T-helper 2 cell treated with Interferon-gamma antibody and Interleukin-4, amounts not matched to agents 5 μg/mL and 100 μg/mL, for 36 hours (primary cell): ENCODE data around the gene PTK7.
"Not testable (repeated sequence)": the region's sequence is repeated elsewhere in the genome, so short reads cannot be mapped to it uniquely, and the experiment has no call there.

Experiments used
- DNase-seq: peaks from one replicate; pipeline ENCODE4 v3.0.0; 2021; ENCODE audit warnings: low spot score
- H3K27ac Mint-ChIP-seq: one replicate; pipeline ENCODE4 v1.8.0; 2021; ENCODE audit warnings: mild to moderate bottlenecking, mixed read lengths
- H3K27me3 Mint-ChIP-seq: one replicate; pipeline ENCODE4 v1.8.0; 2021; ENCODE audit warnings: low read depth, mixed read lengths
- H3K36me3 Mint-ChIP-seq: one replicate; pipeline ENCODE4 v1.8.0; 2021; ENCODE audit warnings: low read depth, mixed read lengths
- H3K4me1 Mint-ChIP-seq: one replicate; pipeline ENCODE4 v1.8.0; 2021; ENCODE audit warnings: low read depth, mixed read lengths
- H3K4me3 Mint-ChIP-seq: one replicate; pipeline ENCODE4 v1.8.0; 2022; ENCODE audit warnings: mild to moderate bottlenecking, moderate library complexity, mixed read lengths
- H3K9me3 Mint-ChIP-seq: one replicate; pipeline ENCODE4 v1.8.0; 2021; ENCODE audit warnings: mixed read lengths

PTK7 gene

DNA sequence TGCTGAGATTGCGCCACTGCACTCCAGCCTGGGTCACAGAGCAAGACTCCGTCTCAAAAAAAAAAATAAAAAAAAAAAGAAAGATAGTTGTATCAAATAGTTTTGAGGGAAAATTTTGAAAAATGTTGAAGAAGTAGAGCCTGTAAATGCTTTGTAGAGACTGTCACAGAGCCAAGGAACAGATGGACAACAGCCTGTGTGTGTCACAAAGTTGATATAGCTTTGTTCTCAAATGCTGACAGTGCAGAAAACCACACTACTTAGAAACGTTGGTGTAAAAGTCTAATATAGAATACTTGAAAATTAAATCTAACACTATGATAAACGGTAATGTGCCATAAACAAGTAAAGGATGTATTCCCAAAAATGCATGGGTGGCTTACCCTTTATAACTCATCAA, 25.4 kb downstream of the PTK7 start:
- H3K27ac Mint-ChIP-seq: no peak overlapping the region
- H3K27me3 Mint-ChIP-seq: peaks cover 19% of the 10 kb centered on the region
- no peaks in the 10 kb centered on the region for H3K9me3 Mint-ChIP-seq
- no peak for DNase-seq
- H3K4me3 Mint-ChIP-seq: no peak overlapping the region
- no peaks in the 10 kb centered on the region for H3K4me1 Mint-ChIP-seq
- H3K36me3 Mint-ChIP-seq: no peaks in the 10 kb centered on the region

- H3K4me3 Mint-ChIP-seq: no peak overlapping the region
- no peaks in the 10 kb centered on the region for H3K4me1 Mint-ChIP-seq
- no peak overlapping the region for H3K27ac Mint-ChIP-seq
- peaks cover 15% of the 10 kb centered on the region for H3K27me3 Mint-ChIP-seq
- no peaks in the 10 kb centered on the region for H3K36me3 Mint-ChIP-seq
- no peaks in the 10 kb centered on the region for H3K9me3 Mint-ChIP-seq
- DNase-seq: no peak
These were observed 27.3 kb downstream of the PTK7 start for GRCh38 chr6:43103253-43103876.

DNA sequence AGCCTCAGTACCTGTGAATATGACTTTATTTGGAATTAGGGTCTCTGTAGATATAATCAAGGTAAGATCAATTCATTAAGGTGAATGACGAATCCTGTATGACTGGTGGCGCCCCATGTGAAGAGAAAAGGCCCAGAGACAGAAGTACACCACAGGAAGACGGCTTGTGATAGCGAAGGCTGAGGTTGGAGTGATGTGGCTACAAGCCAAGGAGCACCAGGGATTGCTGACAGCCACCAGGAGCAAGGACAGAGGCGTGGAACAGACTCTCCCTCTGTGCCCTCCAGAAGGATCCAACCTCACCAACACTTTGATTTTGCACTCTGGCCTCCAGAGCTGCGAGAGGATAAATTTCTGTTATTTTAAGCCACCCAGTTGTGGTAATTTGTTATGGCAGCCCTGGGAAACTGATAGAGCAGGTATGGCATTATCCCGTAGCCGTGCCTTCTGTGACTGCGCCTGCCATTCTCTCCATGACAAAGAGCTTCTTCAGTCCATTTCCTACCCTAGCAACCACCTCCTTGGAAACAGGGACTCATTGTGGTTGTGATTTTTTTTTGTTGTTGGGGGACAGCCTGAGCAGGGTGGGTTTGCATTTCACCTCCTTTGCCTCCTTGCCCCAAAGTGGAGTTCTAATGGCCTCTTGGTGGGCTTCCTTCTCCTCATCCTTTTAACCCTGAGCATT, 29.6 kb downstream of the PTK7 start:
- H3K27ac Mint-ChIP-seq: no peak overlapping the region
- no peaks in the 10 kb centered on the region for H3K4me1 Mint-ChIP-seq
- DNase-seq: no peak
- H3K27me3 Mint-ChIP-seq: peaks cover 6% of the 10 kb centered on the region
- no peak overlapping the region for H3K4me3 Mint-ChIP-seq
- no peaks in the 10 kb centered on the region for H3K9me3 Mint-ChIP-seq
- no peaks in the 10 kb centered on the region for H3K36me3 Mint-ChIP-seq

DNA sequence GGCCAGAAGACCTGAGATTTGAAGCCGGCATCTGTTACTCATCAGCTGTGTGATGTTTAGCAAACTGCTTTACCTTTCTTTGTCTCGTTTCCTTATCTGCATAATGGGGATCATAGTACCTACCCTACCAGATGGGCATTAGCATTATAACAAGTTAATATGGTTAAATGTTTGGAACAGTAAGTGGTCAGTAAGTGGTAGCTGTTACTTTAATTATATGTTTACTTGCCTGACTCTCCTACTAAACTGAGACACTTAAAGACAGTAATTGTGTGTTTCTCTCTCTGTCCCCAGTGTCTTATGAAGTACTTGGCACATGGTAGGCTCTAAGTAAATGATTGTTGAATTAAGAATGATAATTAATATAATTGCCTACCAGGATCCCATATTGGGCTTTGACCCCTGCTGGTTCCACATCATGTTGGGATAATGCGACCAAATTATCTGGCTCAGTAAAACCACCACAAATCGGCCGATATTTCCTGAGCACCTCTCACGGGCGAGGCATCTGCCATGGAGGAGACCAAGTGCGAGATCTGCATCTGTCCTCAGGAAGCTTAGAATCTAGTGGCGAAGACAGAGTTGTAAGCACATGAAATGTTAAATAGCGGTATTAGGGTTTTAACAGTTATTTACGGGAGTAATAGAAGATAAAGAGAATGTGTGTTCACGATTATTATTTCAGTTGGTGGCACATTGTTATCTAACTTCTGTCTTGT, 31.4 kb downstream of the PTK7 start:
- no peaks in the 10 kb centered on the region for H3K36me3 Mint-ChIP-seq
- H3K4me1 Mint-ChIP-seq: no peaks in the 10 kb centered on the region
- H3K27me3 Mint-ChIP-seq: peaks cover 6% of the 10 kb centered on the region
- no peak for DNase-seq
- no peak overlapping the region for H3K27ac Mint-ChIP-seq
- no peaks in the 10 kb centered on the region for H3K9me3 Mint-ChIP-seq
- no peak overlapping the region for H3K4me3 Mint-ChIP-seq

DNA sequence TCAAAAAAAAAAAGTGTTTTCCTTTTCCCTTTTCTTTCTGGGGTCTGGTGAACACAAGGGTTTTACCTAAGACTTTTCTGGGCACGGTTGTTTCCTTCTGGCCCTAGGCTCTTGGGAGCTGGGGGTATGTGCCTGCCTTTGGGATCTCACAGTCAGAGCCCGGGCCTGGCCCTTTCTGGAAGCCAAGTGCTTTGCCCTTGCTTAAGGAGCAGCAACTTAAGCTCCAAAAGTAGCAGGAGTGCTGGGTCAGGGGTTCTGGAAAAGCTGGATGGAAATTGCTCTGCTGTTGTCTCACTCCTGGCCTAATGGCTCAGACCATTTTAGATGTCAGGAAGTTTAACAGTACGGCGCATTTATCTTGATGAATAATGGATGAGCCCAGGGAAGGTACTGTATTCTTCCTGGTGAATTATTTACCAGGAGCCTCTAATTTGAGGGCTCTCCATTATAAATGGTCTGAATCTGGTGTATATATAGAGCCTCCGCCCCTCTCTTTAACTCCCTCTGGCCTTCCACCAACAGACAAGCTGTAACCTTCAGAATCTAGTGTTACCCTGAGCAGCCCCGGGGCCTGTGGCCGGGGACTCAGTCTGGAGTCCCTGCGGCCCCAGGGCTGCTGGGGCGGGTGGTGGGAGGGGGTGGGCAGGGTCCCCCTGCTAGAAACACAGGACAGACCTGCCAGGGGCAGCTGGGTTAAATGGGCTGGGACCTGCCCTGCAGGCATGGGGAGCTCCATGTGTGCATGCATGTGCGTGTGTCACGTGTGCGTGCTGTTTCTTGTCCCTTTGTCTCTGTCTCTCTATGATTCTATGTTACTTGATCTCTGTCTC, 37.5 kb downstream of the PTK7 start:
- H3K27ac Mint-ChIP-seq: no peak overlapping the region
- H3K27me3 Mint-ChIP-seq: no peaks in the 10 kb centered on the region
- no peaks in the 10 kb centered on the region for H3K4me1 Mint-ChIP-seq
- DNase-seq: no peak
- no peak overlapping the region for H3K4me3 Mint-ChIP-seq
- no peaks in the 10 kb centered on the region for H3K36me3 Mint-ChIP-seq
- no peaks in the 10 kb centered on the region for H3K9me3 Mint-ChIP-seq

DNA sequence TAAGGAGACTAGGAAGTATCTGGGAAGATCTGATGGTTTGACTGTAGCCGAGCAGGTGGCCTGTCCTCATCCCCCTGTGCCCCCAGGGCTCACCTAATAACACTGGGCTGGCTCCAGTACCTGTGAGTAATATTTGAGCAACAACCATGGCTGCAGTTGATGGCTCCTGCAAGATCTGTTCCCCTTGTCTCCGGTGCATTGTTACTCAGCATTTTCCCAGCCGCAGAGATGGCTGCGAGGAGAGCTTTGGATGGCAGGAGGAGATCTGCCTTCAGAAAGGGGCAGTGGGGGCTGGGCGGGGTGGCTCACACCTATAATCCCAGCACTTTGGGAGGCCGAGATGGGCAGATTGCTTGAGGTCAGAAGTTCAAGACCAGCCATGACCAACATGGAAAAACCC, 39.3 kb downstream of the PTK7 start:
- no peaks in the 10 kb centered on the region for H3K4me1 Mint-ChIP-seq
- no peak overlapping the region for H3K4me3 Mint-ChIP-seq
- no peaks in the 10 kb centered on the region for H3K36me3 Mint-ChIP-seq
- no peak for DNase-seq
- no peaks in the 10 kb centered on the region for H3K9me3 Mint-ChIP-seq
- no peak overlapping the region for H3K27ac Mint-ChIP-seq
- H3K27me3 Mint-ChIP-seq: no peaks in the 10 kb centered on the region

DNA sequence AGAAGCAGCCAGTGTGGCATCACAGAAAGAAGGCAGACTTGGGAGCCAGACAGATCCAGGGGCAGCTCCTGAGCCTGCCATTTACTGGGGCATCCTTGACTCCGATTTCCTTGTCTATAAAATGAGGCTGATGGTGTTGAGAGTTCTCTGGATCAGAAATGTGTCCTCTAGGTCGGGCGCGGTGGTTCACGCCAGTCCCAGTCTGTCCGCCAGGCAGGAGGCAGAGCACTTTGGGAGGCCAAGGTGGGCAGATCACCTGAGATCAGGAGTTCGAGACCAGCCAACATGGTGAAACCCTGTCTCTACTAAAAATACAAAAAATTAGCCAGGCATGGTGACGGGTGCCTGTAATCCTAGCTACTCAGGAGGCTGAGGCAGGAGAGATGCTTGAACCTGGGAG, 41.4 kb downstream of the PTK7 start:
- H3K4me1 Mint-ChIP-seq, DNase-seq, H3K4me3 Mint-ChIP-seq, H3K9me3 Mint-ChIP-seq, H3K36me3 Mint-ChIP-seq, H3K27ac Mint-ChIP-seq, H3K27me3 Mint-ChIP-seq: not testable (repeated sequence)

DNA sequence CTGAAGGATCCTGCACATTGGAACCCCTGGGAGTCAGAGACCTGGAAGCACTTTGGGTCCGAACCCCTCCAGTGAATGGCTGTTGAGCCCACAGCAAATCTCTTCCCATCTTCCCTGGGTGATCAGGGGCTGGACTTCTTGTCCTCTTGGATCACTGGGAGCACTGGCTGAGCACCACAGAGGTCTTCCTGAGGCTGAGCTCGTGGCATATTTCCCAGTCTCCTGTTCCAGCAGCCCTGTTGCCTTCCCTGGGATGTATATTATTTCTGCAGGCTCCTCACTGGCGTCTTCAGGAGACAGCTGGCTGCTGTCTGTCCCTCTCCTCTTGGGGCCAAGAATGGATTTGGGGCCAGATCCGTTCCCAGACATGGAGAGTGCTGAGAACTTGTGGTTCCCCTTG, 43.4 kb downstream of the PTK7 start:
- Mint-ChIP-seq H3K4me3 (no peak overlapping the region), H3K27me3 (no peaks in the 10 kb centered on the region), H3K9me3 (no peaks in the 10 kb centered on the region), H3K27ac (no peak overlapping the region), H3K36me3 (no peaks in the 10 kb centered on the region), H3K4me1 (no peaks in the 10 kb centered on the region)
- no peak for DNase-seq

DNA sequence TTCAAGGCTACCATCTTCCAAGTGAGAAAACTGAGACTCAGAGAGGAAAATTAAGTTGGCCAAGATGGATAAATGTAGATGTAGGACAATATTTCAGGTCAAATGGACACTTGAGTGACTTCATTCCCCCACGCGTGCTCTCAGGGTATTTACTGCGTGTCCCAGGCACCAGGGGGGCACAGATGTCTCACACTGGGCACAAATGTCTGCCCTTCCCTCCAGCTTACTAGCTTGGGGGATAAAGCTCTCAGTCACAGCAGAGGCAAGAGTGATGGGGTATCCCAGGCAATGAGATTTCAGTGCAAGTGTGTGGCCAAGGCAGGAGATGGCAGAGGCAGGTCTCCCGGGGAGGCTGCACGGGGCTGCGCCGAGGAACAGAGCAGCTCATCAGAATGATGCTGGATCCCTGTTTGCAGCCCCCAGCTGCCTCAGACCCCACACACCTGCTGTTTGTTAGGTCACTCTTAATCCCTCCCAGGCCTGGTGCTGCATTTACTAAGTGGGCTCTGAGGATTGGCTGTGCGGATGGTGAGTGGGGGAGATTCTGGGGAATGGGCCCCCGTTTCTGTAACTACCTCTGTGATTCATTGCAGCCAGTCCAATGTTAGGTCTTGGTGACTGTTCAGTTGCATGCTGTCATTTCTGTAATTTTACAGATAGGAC, 44.1 kb downstream of the PTK7 start:
- H3K27ac Mint-ChIP-seq: no peak overlapping the region
- DNase-seq: no peak
- H3K27me3 Mint-ChIP-seq: no peaks in the 10 kb centered on the region
- no peaks in the 10 kb centered on the region for H3K4me1 Mint-ChIP-seq
- no peak overlapping the region for H3K4me3 Mint-ChIP-seq
- no peaks in the 10 kb centered on the region for H3K36me3 Mint-ChIP-seq
- H3K9me3 Mint-ChIP-seq: no peaks in the 10 kb centered on the region

DNA sequence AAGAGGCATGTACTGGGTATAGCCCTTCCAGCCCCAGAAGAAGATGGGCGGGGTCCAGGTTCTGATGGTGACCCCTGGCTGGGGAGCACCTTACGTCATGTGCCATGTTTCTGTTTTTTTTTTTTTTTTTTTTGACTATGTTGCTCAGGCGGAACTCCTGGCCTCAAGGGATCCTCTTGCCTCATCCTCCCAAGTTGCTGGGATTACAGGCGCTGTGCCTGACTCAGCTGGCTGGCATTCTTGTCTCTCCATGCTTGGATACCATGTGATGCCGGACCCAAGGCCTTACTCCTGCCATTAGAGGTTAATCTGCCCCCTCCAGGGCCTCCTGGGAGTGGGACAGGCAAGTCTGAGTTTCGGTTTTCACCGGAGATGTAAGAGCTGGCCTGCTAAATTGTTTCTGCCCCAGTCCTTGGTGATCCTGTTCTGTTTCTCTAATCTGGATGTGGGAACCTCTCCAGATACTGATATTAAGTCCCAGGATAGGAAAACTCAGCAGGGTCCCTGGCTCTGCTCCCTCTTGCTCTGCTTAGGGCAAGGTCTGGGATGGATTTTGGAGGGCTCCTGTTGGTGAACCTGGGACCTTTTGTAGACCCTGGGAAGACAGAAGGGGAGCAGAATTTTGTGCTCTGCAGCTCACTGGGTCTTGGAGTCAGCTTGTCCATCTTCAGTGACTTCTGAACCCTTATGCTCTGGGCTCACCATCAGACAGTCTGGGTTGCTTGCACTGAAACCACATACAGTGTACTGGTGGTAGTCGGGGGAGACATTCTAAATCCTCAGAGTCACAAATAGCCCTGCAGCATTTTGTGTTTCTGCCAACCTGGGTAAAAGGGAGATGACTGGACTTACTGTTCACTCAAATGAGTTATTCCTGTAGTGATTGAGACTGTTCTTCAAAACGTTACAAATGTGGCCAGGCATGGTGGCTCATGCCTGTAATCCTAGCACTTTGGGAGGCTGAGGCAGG, 45.1 kb downstream of the PTK7 start:
- Mint-ChIP-seq H3K9me3 (no peaks in the 10 kb centered on the region), H3K36me3 (no peaks in the 10 kb centered on the region), H3K4me1 (no peaks in the 10 kb centered on the region), H3K27me3 (no peaks in the 10 kb centered on the region), H3K4me3 (no peak overlapping the region), H3K27ac (no peak overlapping the region)
- DNase-seq: no peak

GRCh38 chr6:43122146-43122545, 46.0 kb downstream of the PTK7 start:
- Mint-ChIP-seq H3K27ac (no peak overlapping the region), H3K4me3 (no peak overlapping the region), H3K4me1 (no peaks in the 10 kb centered on the region), H3K9me3 (no peaks in the 10 kb centered on the region), H3K36me3 (no peaks in the 10 kb centered on the region), H3K27me3 (no peaks in the 10 kb centered on the region)
- DNase-seq: no peak

- no peaks in the 10 kb centered on the region for H3K9me3 Mint-ChIP-seq
- H3K27me3 Mint-ChIP-seq: no peaks in the 10 kb centered on the region
- no peak overlapping the region for H3K4me3 Mint-ChIP-seq
- no peak for DNase-seq
- no peaks in the 10 kb centered on the region for H3K36me3 Mint-ChIP-seq
- no peak overlapping the region for H3K27ac Mint-ChIP-seq
- no peaks in the 10 kb centered on the region for H3K4me1 Mint-ChIP-seq
These were observed 47.6 kb downstream of the PTK7 start for GRCh38 chr6:43123461-43124314.
